GM18867 (cell line): ENCODE measurements around the gene ASPRV1.

ENCODE experiments used
- ATAC-seq: cut with Tn5 transposase; IDR thresholded peaks from one replicate; pipeline ENCODE4 v1.9.1; 2021; ENCODE audit warnings: mild to moderate bottlenecking, moderate library complexity; ENCODE audit not compliant: unreplicated experiment

The ASPRV1 gene

DNA sequence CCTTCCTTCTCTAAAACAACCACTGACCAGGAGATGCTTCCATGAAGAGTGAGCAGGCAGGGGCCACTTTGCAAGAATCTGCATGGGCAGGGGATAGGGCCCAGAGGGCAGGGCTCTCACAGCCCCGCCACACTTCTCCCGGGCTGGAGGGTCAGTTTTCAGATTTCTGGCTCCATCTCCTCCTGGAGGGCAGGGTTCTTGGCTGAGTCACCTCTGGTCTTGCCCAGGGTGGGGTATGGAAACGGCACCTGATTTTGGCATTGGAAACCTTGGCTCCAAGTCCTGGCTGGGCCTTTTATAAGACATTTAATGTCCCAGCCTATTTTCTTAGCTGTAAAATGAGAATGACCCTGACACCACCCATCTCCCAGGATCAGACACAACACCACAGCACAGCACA is 27.6 kb upstream of the ASPRV1 start:
- no peak for ATAC-seq

DNA sequence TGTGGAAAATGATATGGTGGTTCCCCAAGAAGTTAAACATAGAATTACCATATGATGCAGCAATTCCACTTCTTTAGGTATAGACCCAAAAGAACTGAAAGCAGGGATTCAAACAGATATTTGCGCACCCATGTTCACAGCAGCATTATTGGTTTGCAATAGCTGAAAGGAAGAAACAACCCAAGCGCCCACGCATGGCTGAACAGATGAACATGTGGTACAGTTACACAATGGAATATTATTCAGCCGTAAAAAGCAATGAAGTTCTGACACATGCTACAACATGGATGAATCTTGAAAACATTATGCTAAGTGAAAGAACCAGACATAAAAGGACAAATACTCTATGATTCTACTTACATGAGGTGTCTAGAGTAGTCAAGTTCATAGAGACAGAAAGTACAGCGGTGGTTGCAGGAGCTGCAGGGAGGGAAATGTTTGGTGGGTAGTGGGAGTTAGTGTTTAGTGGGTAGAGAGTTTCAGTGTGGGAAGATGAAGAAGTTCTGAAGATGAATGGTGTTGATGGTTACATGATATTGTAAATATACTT is 26.7 kb upstream of the ASPRV1 start:
- no peak for ATAC-seq

DNA sequence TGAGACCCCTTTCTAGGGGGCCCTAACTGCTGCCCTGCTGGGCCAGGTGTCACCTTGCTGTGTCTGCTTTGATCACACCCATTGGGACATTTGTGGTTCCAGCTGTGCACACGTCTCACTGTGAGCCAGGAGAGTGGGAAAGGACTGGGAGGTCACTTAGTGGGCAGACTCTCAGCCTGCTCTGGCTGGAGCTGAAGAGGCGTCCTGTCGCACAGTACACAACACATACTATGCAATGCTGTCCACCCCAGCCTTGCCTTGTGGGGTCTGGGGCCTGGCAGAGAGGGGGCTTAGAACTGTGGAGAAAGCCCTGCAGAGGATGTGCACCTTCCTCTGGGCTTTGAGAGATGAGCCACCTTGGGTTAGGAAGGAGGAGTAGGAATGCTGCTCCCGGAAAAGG is 25.3 kb upstream of the ASPRV1 start:
- ATAC-seq = no peak

DNA sequence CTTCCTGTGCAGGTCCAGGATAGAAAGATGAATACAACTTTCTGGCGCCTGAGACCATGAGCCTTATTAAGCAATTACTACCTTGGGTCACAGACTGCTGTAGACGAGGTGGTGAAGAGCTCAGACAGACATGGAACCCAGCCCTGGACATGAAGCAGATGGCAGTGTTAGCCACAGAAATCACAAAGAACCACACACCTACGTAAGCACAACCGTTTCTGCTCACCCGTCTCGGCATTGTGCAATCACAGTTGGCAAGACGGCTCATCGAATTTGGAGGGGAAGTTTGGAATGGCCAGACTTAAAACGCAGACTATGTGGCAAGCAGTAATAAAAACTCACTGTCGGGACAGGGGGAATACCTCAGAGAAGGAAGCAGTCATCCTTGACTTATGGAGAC is 24.3 kb upstream of the ASPRV1 start:
- no peak for ATAC-seq

DNA sequence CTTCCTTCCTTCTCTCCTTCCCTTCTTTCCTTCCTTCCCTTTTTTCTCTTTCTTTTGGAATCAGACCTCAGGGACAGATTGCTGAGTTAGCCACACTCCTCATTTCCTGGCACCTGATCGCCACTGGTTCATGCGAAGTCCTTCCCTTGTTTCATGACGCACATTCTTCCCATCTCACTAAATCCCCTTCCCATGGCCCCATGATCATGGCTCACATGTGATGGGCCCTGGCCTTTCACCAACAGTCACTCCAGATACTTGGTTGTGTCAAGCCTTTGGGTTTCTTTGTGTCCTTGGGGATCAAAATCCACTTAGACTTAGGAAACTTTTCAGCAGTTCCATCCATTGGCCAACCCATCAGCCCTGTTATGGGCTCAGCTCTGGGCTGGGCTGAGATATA is 23.8 kb upstream of the ASPRV1 start:
- ATAC-seq = no peak

DNA sequence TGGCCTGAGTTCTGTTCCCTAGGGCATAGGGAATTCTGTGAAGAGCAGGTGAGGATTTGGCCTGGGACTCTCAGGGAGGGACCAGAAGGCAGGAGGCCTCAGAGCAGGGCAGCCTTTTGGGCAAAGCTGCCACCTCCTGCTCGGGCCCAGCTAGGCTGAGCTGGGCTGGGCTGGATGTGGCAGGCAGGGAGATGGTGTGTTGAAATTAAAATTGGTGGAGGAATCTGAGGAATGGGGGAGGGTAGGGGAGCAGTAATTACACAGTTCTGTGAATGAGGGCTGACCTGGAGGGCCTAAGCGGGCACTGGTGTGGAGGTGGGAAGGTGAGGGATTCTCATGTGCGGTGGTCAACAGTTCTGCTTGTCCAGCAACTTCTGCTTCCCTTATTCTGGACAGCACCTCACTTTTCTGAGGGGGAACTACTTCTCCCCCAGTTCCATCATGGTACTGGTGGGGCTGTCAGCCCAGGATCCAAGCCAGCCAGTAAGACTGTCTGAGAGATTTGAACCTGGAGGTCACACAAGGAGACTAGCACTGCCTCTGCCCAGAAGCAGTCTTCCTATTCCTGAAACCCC is 22.0 kb upstream of the ASPRV1 start:
- no peak for ATAC-seq

DNA sequence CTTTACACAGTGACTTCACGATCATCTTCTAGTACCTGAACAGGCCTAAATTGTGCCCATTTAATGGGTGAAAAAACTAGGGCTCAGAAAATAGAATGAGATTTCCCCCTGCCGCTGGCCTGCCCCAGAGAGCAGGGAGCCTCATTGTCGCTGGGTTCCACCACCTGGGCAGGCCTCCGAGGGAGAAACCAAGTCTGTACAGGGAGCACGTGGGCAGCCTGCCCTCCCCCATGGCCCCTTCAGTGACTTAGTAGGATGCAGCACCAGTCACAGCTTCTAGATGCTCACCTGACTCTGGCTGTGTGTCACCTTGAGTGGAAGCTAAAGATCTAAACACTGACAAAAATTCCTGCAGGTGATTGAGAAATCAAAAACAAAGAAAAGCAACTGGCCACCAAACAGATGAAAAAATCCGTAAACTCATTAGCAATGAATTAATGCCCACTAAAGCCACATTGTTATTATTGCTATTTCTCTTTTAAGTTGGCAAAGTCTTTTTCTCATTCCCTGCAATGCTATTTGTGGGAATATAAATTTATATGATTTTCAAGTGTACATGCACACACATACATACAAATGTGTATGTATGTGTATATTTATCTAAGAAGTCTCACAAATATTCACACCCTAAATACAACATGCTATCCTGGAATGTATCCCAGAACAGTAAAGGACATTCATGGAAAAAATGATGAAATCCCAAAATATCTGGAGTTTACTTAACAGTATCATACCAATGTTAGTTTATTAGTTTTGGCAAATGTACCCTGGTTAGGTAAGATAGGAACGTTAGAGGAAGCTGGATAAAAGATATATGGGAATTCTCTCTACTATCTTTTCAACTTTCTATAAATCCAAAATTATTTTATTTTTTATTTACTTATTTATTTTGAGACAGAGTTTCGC is 18.7 kb upstream of the ASPRV1 start:
- no peak for ATAC-seq

DNA sequence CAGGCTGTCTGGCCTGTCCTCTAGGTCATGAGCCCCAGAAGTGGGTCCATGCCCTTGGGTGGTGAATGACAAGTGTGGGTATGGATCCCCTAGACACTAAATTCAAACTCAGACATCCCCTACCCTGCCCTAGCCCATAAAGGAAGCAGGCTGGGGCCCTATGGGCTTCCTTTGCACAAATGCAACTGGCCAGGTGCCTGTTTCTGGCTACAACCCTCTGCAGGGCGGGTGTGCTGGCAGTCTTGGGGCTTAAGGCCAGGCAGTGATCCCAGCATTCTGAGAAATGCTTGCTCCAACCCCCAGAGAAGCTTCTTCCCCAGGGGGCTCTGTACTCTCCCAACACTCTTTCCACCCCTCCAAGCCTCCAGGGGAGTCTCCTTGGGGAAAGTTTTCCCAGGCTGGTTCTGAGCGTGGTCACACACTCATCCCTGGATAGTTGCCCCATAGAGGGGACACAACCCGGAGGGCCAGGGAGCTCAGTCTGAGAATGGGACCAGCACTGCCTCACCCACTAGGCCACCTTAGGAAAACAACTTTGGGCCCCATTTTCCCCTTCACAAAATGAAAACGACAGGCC is 16.6 kb upstream of the ASPRV1 start:
- ATAC-seq = no peak

DNA sequence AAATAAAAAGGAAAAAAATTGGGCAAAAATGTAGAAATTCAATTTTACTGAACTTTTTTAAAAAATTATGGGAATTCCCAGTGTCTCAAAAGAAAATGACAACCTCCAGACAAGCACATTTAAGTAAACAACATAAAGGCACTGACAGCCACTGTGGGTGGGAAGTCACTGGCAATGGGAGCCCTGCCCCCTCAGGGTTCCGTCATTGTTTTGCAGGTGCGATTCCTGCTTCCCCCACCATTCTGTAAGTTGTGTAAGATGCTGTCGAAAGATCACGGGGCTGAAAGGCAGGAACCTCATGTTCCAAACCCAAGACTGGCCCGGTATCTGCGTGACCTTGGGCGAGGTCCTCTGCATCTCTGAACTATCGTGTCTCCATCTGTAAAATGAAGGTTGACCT is 15.8 kb upstream of the ASPRV1 start:
- no peak for ATAC-seq

DNA sequence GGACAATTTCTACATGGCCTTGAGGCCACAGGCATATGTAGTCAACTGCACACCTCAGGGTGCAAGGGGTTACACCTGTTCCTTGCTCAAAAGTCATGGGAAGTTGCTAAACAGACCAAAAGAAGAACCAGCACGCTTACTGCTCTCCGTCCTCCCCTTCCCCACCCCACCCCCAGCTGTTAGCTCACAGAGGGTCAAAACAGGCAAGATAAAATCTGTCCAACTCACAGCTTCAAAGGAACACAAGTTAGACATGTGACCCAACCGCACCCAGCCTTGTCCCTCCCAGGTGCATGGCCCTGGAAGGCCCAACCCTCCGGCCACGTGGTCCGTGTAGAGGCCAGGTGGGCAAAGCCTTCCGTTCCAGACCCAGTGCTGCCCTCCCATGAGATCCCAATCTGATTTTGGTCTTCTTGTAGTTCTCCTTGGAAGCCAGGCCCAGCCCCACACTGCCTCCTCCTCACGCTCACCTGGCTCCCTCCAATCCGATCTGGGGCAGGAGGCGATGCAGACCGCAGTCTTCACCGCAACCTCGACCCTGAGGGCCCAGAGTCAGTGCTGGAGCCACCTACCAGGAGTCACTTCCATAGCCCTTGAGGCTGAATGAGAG is 14.5 kb upstream of the ASPRV1 start:
- no peak for ATAC-seq

DNA sequence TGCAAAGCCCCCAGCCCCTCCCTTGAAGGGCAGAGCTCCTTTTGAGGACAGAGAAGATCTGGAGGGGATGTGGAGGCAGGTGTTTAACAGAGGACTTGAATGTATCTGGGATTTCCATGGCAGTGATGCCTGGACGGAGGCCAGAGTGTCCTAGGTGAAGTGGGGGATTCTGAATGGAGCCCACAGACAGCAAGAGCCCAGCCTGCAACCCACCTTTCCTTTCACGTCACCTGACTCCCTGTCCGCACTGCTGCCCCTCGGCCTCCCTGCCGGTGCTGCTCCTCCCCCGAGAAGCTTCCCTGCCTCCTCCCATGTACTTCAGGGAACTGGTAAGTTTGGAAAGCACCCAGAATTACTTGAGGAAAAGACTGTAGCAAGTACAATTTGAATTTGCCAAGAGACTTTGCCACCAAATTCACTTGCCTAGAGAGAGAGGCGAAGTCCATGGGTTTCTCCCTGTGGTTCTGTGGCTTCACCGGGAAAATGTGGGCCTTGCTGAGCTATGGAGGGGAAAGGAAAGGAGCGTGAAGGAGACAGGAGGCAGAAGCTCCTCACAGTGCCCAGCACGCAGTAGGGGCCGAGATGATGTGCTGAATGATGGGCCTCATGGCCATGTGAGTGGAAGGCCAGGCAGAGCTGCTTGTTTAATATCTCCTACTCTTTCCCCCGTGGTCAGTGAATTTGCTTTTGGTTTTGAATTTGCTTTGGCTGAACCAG is 13.9 kb upstream of the ASPRV1 start:
- ATAC-seq = no peak

DNA sequence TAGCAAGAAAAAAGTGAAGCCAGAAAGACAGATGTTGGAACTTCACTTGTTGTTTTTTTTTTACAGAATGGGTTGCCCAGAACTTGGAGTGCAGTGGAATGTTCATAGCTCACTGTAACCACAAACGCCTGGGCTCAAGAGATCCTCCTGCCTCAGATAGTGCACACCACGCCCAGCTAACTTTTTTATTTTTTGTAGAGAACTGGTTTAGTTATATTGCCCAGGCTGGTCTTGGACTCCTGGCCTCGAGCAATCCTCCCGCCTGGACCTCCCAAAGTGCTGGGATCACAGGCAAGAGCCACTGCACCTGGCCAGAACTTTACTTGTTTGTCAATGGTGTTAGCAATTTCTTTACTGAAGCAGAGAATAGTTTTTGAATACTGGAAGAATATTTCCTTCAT is 11.9 kb upstream of the ASPRV1 start:
- no peak for ATAC-seq

DNA sequence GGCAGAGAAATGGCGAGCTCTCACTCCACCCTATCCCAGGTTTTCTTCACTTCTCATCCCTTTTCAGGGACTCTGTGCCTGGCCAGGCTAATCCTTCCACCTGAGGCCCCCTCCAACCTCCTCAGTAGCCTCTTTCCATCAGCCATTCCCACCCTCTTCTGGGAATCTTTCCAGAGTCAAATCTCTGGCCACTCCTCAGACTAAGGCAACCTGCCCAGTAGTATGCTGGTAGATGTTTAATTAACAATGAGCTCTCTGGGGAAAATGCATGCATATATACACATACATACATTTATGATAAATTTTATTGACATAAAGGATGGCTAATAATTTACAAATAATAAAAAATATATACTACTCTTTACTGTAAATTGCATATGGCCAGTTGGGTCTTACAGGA is 11.4 kb upstream of the ASPRV1 start:
- ATAC-seq = no peak

DNA sequence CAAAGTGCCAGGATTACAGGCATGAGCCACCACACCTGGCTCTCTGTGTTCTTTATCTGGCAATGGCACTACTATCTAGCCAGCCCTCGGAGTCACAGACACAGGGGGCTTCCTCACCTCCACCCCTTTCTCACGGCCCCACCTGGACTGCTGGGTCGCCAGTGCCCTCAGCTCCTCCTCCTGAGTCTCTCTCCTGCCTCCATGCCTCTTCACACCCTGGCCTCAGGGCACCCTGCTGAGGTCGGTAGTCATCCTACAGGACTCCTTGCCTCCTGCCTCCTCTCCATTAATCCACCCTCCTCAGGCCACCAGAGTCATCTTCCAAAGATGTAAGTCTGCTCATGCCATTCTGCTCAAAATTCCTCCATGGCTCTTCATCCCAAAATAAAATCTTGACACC is 8.6 kb upstream of the ASPRV1 start:
- no peak for ATAC-seq

DNA sequence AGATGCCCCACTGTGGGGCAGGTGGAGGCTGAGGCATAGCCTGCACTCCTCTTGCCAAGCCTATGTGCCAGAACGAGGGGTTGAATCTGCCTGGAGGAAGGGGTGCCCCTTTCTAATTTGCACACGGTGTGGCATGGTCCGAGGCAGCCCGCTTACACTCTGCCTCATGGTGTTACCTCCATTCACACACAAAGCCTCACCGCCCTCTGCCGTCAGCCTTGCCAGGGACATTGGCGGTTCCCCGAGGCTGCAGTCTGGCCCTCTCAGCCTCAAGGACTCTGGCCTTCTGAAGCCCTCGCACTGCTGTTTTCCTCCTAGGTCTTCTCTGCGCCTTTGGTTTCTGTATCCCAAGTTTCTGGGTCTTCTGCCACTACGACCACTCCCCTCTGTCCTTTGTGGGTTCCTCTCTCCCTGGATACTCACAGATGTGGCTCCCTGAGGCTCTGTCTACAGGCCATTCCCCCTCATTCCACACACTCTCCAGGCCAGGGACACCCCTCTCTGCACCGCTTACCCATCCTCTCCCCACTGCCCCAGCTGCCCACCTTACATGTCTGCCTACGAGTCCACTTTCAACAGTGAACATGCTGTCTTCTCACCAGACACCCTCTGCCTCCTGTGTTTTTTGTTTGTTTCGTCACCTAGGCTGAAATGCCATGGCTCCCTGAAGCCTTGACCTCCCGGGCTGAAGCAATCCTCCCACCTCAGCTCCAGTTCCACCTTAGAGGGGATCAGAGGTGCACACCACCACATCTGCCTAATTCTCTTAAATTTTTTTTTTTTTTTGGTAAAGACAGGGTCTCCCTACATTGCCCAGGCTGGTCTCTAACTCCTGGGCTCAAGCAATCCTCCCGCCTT is 7.9 kb upstream of the ASPRV1 start:
- no peak for ATAC-seq

DNA sequence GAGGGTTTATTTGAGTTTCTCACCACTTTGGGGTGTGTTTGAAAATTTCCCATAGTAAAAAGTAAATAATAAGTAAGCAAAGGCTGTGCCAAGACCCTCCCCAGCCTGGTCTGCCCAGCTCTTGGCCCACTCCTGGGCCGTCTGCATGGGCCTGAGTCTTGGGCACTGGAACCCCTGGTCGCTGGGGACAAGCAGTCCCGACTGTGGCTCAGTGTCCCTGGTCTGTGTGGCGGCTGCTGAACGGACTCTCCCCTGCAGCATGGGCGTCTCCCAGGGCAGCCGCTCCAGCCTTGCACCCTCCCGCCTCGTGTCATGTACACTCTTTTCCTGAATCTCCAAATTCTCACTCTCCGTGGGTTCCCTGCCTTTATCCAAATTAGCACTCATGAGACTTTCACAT is 7.2 kb upstream of the ASPRV1 start:
- ATAC-seq = no peak

DNA sequence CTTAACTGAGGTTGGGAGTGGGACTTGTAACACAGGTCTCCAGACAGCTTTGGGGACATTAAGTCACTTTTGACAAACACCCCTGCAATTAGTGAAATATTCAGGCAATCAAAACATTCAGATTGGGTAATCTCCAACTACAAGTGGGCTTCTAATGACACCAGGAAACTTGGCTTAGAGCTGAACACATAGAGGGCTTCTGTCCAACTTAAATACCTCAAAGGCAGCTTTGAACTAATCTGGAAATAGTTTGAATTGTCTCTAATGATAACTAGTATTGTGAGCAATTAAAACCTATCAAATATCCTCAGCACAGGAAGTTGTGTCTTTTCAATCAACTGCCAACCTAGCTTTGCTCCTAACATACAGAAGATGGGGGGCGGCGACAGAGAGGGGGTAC is 5.1 kb upstream of the ASPRV1 start:
- no peak for ATAC-seq

DNA sequence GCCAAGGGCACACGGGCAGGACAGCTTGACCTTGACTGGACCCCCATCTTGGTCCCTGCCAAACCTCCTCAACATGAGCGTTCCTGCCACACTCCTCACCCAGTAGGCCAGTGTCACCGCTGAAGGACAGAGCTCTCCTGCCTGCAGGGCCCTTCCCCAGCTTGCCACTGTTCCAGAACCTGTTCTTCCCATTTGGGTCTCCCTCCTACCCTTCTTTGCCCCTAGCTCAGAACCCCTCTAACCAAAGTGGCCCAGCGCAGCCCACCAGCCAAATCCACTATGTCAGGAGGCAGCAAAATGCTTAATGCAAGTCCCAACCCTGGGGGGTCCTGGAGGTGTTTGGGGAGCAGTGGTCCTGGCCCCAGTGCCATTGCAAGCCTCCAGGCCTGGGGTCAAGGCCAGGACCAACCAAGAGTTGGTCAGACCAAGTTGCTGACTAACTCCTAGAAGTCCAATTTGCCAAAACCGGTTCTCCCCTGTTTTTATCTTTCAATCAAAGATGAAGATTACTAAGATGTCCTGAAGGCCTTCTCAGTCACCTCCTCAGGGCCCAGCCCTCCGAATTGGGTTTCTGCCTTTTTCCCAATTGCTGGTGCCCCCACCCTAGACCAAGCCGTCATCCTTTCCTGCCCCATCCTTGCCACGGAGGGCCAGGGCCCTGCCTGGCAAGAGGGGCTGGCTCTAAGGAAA is 4.5 kb upstream of the ASPRV1 start:
- no peak for ATAC-seq

DNA sequence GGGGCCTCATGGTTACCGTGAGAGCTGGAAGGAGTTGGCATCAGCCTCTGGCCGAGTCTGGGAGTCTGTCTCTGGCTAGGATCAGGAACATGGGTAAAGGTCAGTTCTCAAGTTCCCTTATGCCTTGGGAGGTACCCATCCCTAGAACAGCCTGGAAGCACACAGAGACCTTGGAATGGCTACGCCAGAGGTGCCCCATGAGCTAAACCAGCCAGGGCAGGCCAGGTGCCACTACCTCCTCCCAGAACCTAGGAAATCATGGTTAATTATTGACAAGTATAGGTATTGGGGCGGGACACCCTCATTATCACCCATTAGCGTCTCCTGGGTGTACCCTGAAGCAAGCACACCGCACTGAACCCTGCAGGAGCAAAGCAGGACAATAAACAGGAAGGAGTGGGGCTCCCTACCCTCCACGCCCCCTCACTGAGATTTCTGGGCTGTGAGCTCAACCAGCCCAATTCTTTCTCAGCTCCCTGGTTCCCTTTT is 3.0 kb upstream of the ASPRV1 start:
- ATAC-seq = no peak
